K562 (cell line): ENCODE measurements around the gene PHF12. TPM values are rescaled to one million over a fixed set of nuclear protein-coding genes. Genes with fewer than 3 reads are reported as not detected.
A peak's percentile ranks its signal among the peaks of the same experiment; 100 is the strongest.

Source experiments
- ATAC-seq: fragments of 200-7000 bp; cut with Tn5 transposase; 3 replicates; pipeline ENCODE4 v1.9.1; 2020; ENCODE audit warnings: moderate library complexity
- BruUV-seq: library from RNA; stranded (reverse); fragments of 400-500 nt; replicated peaks from 2 replicates; lab custom pipeline; 2021; lab: Mats Ljungman, UMichigan
- CTCF ChIA-PET: fragments of 300-600 bp; formaldehyde crosslinking; extraction: SDS; loops from one replicate; lab custom pipeline; 2021; ENCODE audit warnings: low intra/inter-chr PET ratio; lab: Yijun Ruan, JAX
- POLR2A ChIA-PET: fragments of 300-600, 350-650 bp; sonication (Branson Sonifier 250); formaldehyde crosslinking; extraction: SDS; loops from one replicate; lab custom pipeline; 2021; ENCODE audit warnings: antibody characterized with exemption, inconsistent platforms; lab: Yijun Ruan, JAX
- DNase-seq, 4 experiments: peaks; one replicate each; pipeline versions ENCODE4 v3.0.0 to v3.0.0-alpha.2; 2011 to 2018; ENCODE audit warnings: low spot score in 3 of 4, mixed read lengths in 3 of 4; ENCODE audit errors: extremely low read depth in 1 of 4
- FAIRE-seq: peaks from 2 replicates; lab custom pipeline; 2011; peaks lifted over from hg19 to GRCh38; lab: Jason Lieb, UNC
- H2AFZ ChIP-seq: 2 replicates; pipeline ENCODE4 v1.6.0; 2011; ENCODE audit warnings: low read depth, low read length, control low read depth, inconsistent platforms
- H3K27ac ChIP-seq: fragments of 200-600 bp; 3 replicates; pipeline ENCODE4 v1.8.0; 2011; ENCODE audit warnings: low read depth, mild to moderate bottlenecking, control low read depth, inconsistent platforms, low read length, moderate library complexity, mixed read lengths; ENCODE audit errors: extremely low read depth
- H3K27me3 ChIP-seq, 2 experiments: fragments of 300-600 bp in 1 of 2; 2 replicates in 1 of 2; 3 replicates in 1 of 2; pipeline versions ENCODE4 v1.6.0 to v1.8.0; 2011; ENCODE audit warnings: inconsistent platforms in 2 of 2, low read length in 2 of 2, mild to moderate bottlenecking in 1 of 2, mixed read lengths in 1 of 2, moderate library complexity in 1 of 2; ENCODE audit not compliant: control insufficient read depth in 2 of 2, insufficient read depth in 2 of 2
- H3K36me3 ChIP-seq: fragments of 300-600 bp; 3 replicates; pipeline ENCODE4 v1.8.0; 2011; ENCODE audit warnings: mild to moderate bottlenecking, low read length, inconsistent platforms; ENCODE audit not compliant: control insufficient read depth, insufficient read depth
- H3K4me1 ChIP-seq, 2 experiments: fragments of 200-600 bp in 1 of 2; replicated peaks in 1 of 2; 2 replicates in 1 of 2; 3 replicates in 1 of 2; pipeline versions ENCODE4 v1.5.1 to v1.8.0; 2011; ENCODE audit warnings: inconsistent platforms in 2 of 2, low read length in 2 of 2, mild to moderate bottlenecking in 1 of 2, mixed read lengths in 1 of 2, moderate library complexity in 1 of 2; ENCODE audit not compliant: control insufficient read depth in 2 of 2, insufficient read depth in 2 of 2
- H3K4me2 ChIP-seq: 2 replicates; pipeline ENCODE4 v1.6.1; 2011; ENCODE audit warnings: low read length, control low read depth, inconsistent platforms, mixed read lengths; ENCODE audit not compliant: insufficient read depth
- H3K4me3 ChIP-seq: fragments of 200-600 bp; sonication (generic), shearing (Covaris generic); 2 replicates; pipeline ENCODE4 v1.5.1; 2016; ENCODE audit warnings: control low read depth, inconsistent platforms
- H3K79me2 ChIP-seq: fragments of 200-600 bp; 3 replicates; pipeline ENCODE4 v1.8.0; 2011; ENCODE audit warnings: low read length, inconsistent platforms; ENCODE audit not compliant: control insufficient read depth, insufficient read depth
- H3K9ac ChIP-seq, 2 experiments: 2 replicates each; pipeline versions ENCODE4 v1.6.0 to v1.6.1; 2011; ENCODE audit warnings: low read depth in 2 of 2, low read length in 2 of 2, control low read depth in 1 of 2, inconsistent platforms in 1 of 2, mild to moderate bottlenecking in 1 of 2, mixed read lengths in 1 of 2; ENCODE audit not compliant: insufficient read depth in 1 of 2
- H3K9me1 ChIP-seq: one replicate; pipeline ENCODE4 v1.6.0; 2011; ENCODE audit warnings: inconsistent platforms, mild to moderate bottlenecking, low read length, moderate library complexity; ENCODE audit not compliant: control insufficient read depth, insufficient read depth
- H3K9me3 ChIP-seq: replicated peaks from 2 replicates; pipeline ENCODE4 v1.5.1; 2011; ENCODE audit warnings: low read depth, low read length, inconsistent platforms; ENCODE audit not compliant: control insufficient read depth, insufficient read depth
- H4K20me1 ChIP-seq: replicated peaks from 2 replicates; pipeline ENCODE4 v1.6.1; 2011; ENCODE audit warnings: low read length, inconsistent platforms, mixed read lengths; ENCODE audit not compliant: control insufficient read depth, insufficient read depth
- BRF1 ChIP-seq: IDR thresholded peaks from 3 replicates; pipeline ENCODE4 v1.6.1; 2011; ENCODE audit warnings: borderline replicate concordance, mild to moderate bottlenecking; ENCODE audit not compliant: insufficient read length; ENCODE audit errors: extremely low read depth
- DPF2 ChIP-seq: fragments of 450-650 bp; IDR thresholded peaks from 2 replicates; pipeline ENCODE4 v1.6.1; 2016
- JUN ChIP-seq, 2 experiments: sonication (generic) in 1 of 2; formaldehyde crosslinking in 1 of 2; IDR thresholded peaks; 2 replicates each; pipeline versions ENCODE4 v1.6.1 to v1.8.0; 2012 to 2022; ENCODE audit warnings: borderline replicate concordance in 2 of 2, mild to moderate bottlenecking in 2 of 2, improper control_type of control experiment in 1 of 2, low read depth in 1 of 2, low read length in 1 of 2, missing genetic modification reagents in 1 of 2
- LARP7 ChIP-seq: fragments of 450-650 bp; IDR thresholded peaks from 2 replicates; pipeline ENCODE4 v1.6.1; 2016
- POLR2B ChIP-seq: fragments of 450-650 bp; IDR thresholded peaks from 2 replicates; pipeline ENCODE4 v1.6.1; 2018; ENCODE audit warnings: low read depth; ENCODE audit not compliant: partially characterized antibody
- RAD21 ChIP-seq, 2 experiments: fragments of 250-450 bp in 1 of 2; fragments of 450-650 bp in 1 of 2; sonication (Bioruptor Pico) in 1 of 2; formaldehyde crosslinking in 1 of 2; IDR thresholded peaks in 1 of 2; conservative IDR thresholded peaks in 1 of 2; 2 replicates each; pipeline versions ENCODE4 v1.4.0 to v1.8.0; 2020 to 2022; ENCODE audit warnings: mild to moderate bottlenecking in 2 of 2, moderate library complexity in 1 of 2
- ZNF561 ChIP-seq: fragments of 450-650 bp; formaldehyde crosslinking; conservative IDR thresholded peaks from 2 replicates; pipeline ENCODE4 v1.4.0; 2020; ENCODE audit warnings: mild to moderate bottlenecking, moderate library complexity
- WGBS: fragments of 100-300 bp; shearing (Covaris generic); methylation state at CpG from one replicate; pipeline ENCODE4 v1.1.6; 2016; ENCODE audit warnings: low coverage, mixed read lengths; ENCODE audit not compliant: insufficient coverage; ENCODE audit errors: missing lambda C conversion rate; 5-methylcytosine and 5-hydroxymethylcytosine counted together
- in situ Hi-C: fragments of 300-500 bp; cut with MboI; formaldehyde crosslinking; loops from 4 replicates; pipeline ENCODE4 v1.15.0; 2018; ENCODE audit warnings: inconsistent platforms, mixed read lengths
- intact Hi-C: fragments of 100-400 bp; cut with micrococcal nuclease; formaldehyde crosslinking; loops from 2 replicates; pipeline ENCODE4 v1.14.2; 2022
- polyA plus RNA-seq, 8 experiments: library from polyadenylated mRNA; depleted of rRNA in 4 of 8; stranded (reverse) in 5 of 8; unstranded in 3 of 8; fragments of >200 nt; fragmentation: Nextera tagmentation in 2 of 8; fragmentation: Illumina TruSeq in 1 of 8; extraction: Ambion mirVana in 2 of 8; extraction: Trizol in 1 of 8; gene quantifications; 2 replicates each; pipeline versions ENCODE4 v1.2.1 to v1.2.3, GENCODE V29; 2011 to 2014; ENCODE audit warnings: inconsistent platforms in 1 of 8, missing spikeins in 1 of 8
- total RNA-seq, 7 experiments: library from RNA; depleted of rRNA in 6 of 7; stranded (reverse); fragments of >200 nt in 6 of 7; fragmentation: Illumina TruSeq in 2 of 7; extraction: Trizol in 2 of 7; gene quantifications; 2 replicates each; pipeline versions ENCODE4 v1.2.1 to v1.2.3, GENCODE V29; 2011 to 2021; ENCODE audit warnings: low replicate concordance in 1 of 7

Gene PHF12
- total and polyA plus RNA-seq, 9 of the 15 experiments (the other 6 are each of a cell fraction or from before 2014, with no cell fraction given), result 0.82 to 31.3 (median 13.5) TPM

DNA sequence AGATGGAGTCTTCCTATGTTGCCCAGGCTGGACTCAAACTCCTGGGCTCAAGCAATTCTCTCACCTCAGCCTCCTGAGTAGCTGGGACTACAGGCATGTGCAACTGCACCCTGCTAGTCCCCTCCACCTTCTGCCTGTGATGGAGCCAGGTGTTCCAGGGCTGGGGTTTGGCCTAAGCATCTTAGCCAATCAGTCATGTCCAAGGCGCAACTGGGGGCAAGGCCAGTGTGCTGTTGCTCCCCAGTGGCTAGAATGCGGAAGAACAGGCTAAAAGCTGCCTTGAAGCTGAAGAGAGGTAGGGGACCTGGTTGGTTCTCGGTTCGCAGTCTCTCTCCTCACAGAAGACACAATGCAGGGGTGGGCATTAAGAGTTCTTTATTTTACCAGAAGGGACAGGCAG, 72.3 kb downstream of the PHF12 start (continued):
- TF ChIP-seq JUN (IDR thresholded peaks at IDR 0.05; ENCODE audit: borderline replicate concordance, low read depth, low read length) (no peak), JUN (CRISPR knock-in tag; IDR thresholded peaks at IDR 0.05; ENCODE audit: borderline replicate concordance) (no peak), RAD21 (CRISPR knock-in tag; conservative IDR thresholded peaks at IDR 0.05 in 1 of 2, IDR thresholded peaks at IDR 0.05 in 1 of 2) (peak; percentile 58 to 91), ZNF561 (CRISPR knock-in tag) (no peak), LARP7 (no peak), DPF2 (0 out of 2 replicates have a peak, but pooled peaks have one; percentile 16)
- TF ChIP-seq, all 486 proteins: peak for 26

DNA sequence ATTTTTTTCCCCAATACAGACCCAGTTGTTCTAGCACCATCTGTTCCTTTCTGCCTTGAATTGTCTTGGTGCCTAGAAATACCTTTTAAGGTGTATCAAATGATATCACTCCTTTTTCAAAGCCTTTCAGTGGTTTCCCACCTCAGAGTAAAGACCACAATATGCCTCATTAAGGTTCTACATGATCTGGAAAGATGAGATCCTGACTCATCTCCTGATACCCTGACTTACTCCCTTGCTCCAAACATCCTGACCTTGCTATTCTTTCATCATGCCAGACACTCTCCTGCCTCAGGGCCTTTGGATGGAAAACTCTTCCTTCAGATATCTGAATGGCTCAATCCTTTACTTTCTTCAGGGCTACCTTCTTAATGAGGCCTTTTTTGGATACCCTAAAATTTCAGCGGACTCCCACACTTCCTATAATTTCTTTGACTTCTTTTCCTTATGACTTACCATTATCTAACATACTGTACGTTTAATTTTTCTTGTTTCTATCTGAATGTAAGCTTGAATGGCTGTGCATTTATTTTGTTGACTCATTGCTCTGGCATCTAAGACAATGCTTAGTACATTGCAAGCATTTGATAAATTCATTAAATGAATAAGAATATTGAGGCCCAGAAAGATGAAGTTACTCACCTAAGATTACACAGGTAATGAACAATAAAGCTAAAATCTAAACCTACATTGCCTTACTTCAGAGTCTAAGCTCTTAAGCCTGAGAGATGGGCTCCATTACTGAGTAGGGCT, 73.0 kb downstream of the PHF12 start:
- H2AFZ ChIP-seq, result no peak overlapping the region
- H3K27ac ChIP-seq, result no peak overlapping the region
- BruUV-seq, result no TSS peak
- in situ Hi-C loops (no loop called here), intact Hi-C loops (no loop called here)
- no peak overlapping the region for H3K4me3 ChIP-seq
- POLR2A ChIA-PET, result interaction anchor here (0.8 to 1.3 kb wide), 5 partner anchors 13 to 152 kb away, joined by 3 to 6 read pairs (median 3); partner anchors contain the start of gene TLCD1
- TF ChIP-seq BRF1, result no peak
- peak; percentile 22 for TF ChIP-seq POLR2B
- H3K4me1 ChIP-seq, result peaks cover 36 to 42% of the 10 kb centered on the region in 2 experiments
- H3K9me1 ChIP-seq, result no peaks in the 10 kb centered on the region
- no peak for FAIRE-seq
- 88% methylated on average over 2 of the region's 2 CpGs for WGBS
- H3K9me3 ChIP-seq, result peaks cover 3% of the 10 kb centered on the region
- peaks cover 52% of the 10 kb centered on the region for H3K36me3 ChIP-seq
- no peak for ATAC-seq
- no peak overlapping the region for H3K4me2 ChIP-seq
- DNase-seq, result no peak
- CTCF ChIA-PET, result interaction anchor here (0.6 to 1.4 kb wide), 4 partner anchors 115 to 151 kb away, joined by 3 to 9 read pairs (median 4); no protein-coding TSS in a partner anchor
- H3K79me2 ChIP-seq, result 0 out of 3 replicates have a peak, but pooled peaks cover 3% of the 10 kb centered on the region
- no peak overlapping the region for H3K9ac ChIP-seq
- H4K20me1 ChIP-seq, result no peaks in the 10 kb centered on the region
- H3K27me3 ChIP-seq, result no peaks in the 10 kb centered on the region
